Progenitor cell of endocrine pancreas (in vitro differentiated cells): ENCODE results near the gene CDHR3. TPM values are rescaled to one million over a fixed set of nuclear protein-coding genes. Genes with fewer than 3 reads are reported as not detected.
A peak's percentile ranks its signal among the peaks of the same experiment; 100 is the strongest.

Source experiments
- DNase-seq: peaks from one replicate; pipeline ENCODE4 v3.0.0; 2021; ENCODE audit warnings: low spot score; ENCODE audit not compliant: unreplicated experiment
- H3K27ac Mint-ChIP-seq: 2 replicates; pipeline ENCODE4 v1.8.0; 2021; ENCODE audit warnings: mild to moderate bottlenecking, moderate library complexity, mixed read lengths
- H3K27me3 Mint-ChIP-seq: 2 replicates; pipeline ENCODE4 v1.8.0; 2021; ENCODE audit warnings: mixed read lengths
- H3K36me3 Mint-ChIP-seq: 2 replicates; pipeline ENCODE4 v1.8.0; 2022; ENCODE audit warnings: mixed read lengths; ENCODE audit not compliant: insufficient read depth
- H3K4me1 Mint-ChIP-seq: 2 replicates; pipeline ENCODE4 v1.8.0; 2021; ENCODE audit warnings: low read depth, mixed read lengths
- H3K4me3 Mint-ChIP-seq: 2 replicates; pipeline ENCODE4 v1.8.0; 2021; ENCODE audit warnings: low read depth, mild to moderate bottlenecking, moderate library complexity, mixed read lengths
- H3K9me3 Mint-ChIP-seq: 2 replicates; pipeline ENCODE4 v1.8.0; 2021; ENCODE audit warnings: low read depth, mixed read lengths
- CTCF ChIP-seq: fragments of 200-600 bp; sonication (generic); IDR thresholded peaks from one replicate; pipeline ENCODE4 v1.5.0; 2021; ENCODE audit warnings: antibody characterized with exemption, mild to moderate bottlenecking; ENCODE audit not compliant: unreplicated experiment
- total RNA-seq: library from RNA; stranded (reverse); gene quantifications from 2 replicates; pipeline ENCODE4 v1.2.1, GENCODE V29; 2021

CDHR3 gene
- total RNA-seq, 1 donor from 2014 or later: 15.7 TPM

DNA sequence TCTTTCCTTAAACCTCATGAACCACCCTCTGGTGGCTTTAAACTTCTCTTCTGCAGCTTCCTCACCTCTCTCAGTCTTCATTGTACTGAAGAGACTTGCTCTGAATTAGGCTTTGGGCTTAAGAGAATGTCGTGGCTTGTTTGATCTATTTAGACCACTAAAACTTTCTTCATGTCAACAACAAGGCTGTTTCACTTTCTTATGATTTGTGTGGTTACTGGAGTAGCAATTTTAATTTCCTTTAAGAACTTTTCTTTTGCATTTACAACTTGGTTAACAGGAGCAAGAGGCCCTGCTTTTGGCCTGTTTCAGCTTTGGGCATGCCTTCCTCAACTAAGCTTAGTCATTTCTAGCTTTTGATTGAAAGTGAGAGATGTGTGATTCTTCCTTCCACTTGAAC lies 38.1 kb upstream of the CDHR3 start:
- peaks cover 11% of the 10 kb centered on the region for H3K9me3 Mint-ChIP-seq
- H3K27ac Mint-ChIP-seq: no peak overlapping the region
- peaks cover 18% of the 10 kb centered on the region for H3K36me3 Mint-ChIP-seq
- H3K27me3 Mint-ChIP-seq: peaks cover 16% of the 10 kb centered on the region
- H3K4me1 Mint-ChIP-seq: no peaks in the 10 kb centered on the region
- no peak for TF ChIP-seq CTCF
- H3K4me3 Mint-ChIP-seq: no peak overlapping the region
- DNase-seq: no peak

DNA sequence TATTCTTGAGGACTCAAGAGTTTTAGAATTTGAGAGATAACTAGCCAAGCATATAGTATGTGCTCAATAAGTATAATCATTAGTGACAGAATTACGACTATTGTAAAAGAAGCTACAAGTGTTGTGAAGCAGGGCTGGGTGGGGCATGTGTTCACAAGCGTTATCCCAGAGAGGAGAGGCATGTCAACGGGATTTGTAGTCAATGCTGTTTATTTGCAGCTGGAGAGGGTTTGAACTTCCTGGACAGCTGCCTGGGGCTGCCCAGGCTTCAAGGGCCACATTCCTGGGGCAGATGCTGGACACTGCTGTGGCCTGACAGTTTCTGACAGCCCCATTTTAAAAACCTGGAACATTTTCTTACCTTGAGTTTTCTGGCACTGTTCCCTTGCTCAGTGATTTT lies 36.9 kb upstream of the CDHR3 start:
- H3K9me3 Mint-ChIP-seq: peaks cover 11% of the 10 kb centered on the region
- H3K4me3 Mint-ChIP-seq: no peak overlapping the region
- TF ChIP-seq CTCF: no peak
- no peak for DNase-seq
- peaks cover 21% of the 10 kb centered on the region for H3K27me3 Mint-ChIP-seq
- H3K4me1 Mint-ChIP-seq: no peaks in the 10 kb centered on the region
- H3K36me3 Mint-ChIP-seq: peaks cover 16% of the 10 kb centered on the region
- no peak overlapping the region for H3K27ac Mint-ChIP-seq

- H3K27ac Mint-ChIP-seq: no peak overlapping the region
- DNase-seq: no peak
- no peaks in the 10 kb centered on the region for H3K36me3 Mint-ChIP-seq
- H3K4me1 Mint-ChIP-seq: peaks cover 22% of the 10 kb centered on the region
- H3K4me3 Mint-ChIP-seq: no peak overlapping the region
- H3K27me3 Mint-ChIP-seq: peaks cover 47% of the 10 kb centered on the region
- no peaks in the 10 kb centered on the region for H3K9me3 Mint-ChIP-seq
- no peak for TF ChIP-seq CTCF
These were observed 31.9 kb upstream of the CDHR3 start for GRCh38 chr7:105931179-105931578.

- TF ChIP-seq CTCF: no peak
- Mint-ChIP-seq H3K27me3 (peaks cover 49% of the 10 kb centered on the region), H3K36me3 (no peaks in the 10 kb centered on the region), H3K4me3 (no peak overlapping the region), H3K9me3 (no peaks in the 10 kb centered on the region), H3K4me1 (peaks cover 32% of the 10 kb centered on the region), H3K27ac (no peak overlapping the region)
- DNase-seq: no peak
These were observed 30.1 kb upstream of the CDHR3 start for GRCh38 chr7:105932835-105933477.

DNA sequence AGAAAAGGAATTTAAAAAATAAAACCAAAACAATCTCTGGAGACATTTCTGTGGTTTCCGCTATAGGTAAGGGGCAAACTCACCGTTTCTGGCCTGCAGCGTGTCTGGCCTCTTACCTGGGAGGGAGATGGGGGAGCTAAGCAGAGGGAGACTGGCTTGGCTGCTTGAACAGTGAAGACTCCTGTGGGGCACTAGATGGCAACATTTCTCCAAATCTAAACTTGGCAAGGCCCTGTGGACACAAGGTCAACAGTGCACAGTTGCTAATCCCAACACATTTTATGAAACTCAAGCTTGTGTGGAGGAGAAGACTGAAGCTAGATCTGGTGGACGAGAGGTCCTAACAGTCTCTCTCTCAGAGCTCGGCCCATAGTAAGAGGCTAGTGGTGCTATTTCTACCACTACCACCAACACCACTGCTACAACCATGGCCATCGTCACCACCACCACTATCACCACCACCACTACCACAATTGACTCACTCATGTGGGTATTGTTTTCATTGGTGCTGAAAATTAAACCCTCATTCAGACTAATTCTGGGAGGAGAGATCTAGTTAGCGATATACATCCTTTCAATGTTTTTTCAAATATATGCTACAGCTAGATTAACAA lies 28.4 kb upstream of the CDHR3 start:
- no peaks in the 10 kb centered on the region for H3K9me3 Mint-ChIP-seq
- DNase-seq: peak; percentile 18
- H3K27me3 Mint-ChIP-seq: peaks cover 44% of the 10 kb centered on the region
- H3K27ac Mint-ChIP-seq: peak overlapping the region; percentile 73
- no peaks in the 10 kb centered on the region for H3K36me3 Mint-ChIP-seq
- H3K4me3 Mint-ChIP-seq: no peak overlapping the region
- peaks cover 46% of the 10 kb centered on the region for H3K4me1 Mint-ChIP-seq
- TF ChIP-seq CTCF: peak; percentile 63
